ENCODE data around the gene ALG9.

ALG9 gene

DNA sequence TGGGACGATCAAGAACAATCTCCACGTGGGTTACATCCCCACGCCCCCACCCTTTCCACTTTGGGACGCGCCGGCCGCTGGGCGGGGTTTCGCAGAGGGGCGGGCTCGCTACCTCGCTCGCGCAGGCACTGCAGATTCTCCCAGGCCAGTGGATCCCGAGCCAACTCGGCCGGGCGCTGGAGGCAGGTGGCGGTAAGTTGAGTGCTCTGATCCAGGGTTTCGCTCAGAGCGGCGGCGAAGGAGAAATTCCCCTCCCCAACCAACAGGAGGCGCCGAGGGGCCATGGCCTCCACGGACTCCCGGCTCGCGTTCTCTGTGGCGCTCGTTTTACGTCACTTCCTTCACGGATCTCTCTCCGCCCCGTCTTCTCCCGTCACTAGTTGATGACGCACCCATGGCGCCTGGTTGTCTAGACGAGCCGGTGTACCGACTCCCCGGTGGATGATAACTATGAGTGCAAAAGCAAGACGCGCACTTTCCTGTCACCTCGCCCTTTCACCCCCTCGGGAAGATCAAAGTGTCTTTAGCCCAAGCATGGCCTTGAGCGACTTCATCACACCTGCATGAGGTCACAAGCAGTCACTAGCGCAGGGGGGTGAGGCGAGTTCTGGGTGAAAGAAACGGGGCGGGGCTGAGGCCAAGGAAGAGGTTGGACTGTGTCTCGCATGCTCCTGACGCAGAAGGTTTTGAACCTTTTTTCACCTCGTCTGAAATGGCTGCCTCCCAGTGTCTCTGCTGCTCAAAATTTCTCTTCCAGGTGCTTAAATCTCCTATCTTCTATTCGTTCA is 7.7 kb upstream of the ALG9 start, which contains the start of the genes CFAP68 and FDXACB1:
Gene CFAP68 (plus strand): TSS at position 693 of the 788 bp plus-strand sequence. CDS start 20 bp downstream, at position 713.
Gene FDXACB1 (minus strand): TSS at position 317 of the 788 bp plus-strand sequence. CDS start 33 bp downstream, at position 284.
- peak; percentile 96 to 98 for TF ChIP-seq CTCF (IDR thresholded peaks at IDR 0.05)
- H3K27me3 ChIP-seq: no peaks in the 10 kb centered on the region
- intact Hi-C loops (cut with DNase I; ENCODE audit: low total_unique reads): loop anchor here (5.0 kb wide), 2 partner anchors 48 to 103 kb away; no protein-coding TSS in a partner anchor
- H3K27ac ChIP-seq: peak within 1 kb of the TSS; percentile 92 to 94
- peak within 1 kb of the TSS; percentile 59 to 77 for H3K4me3 ChIP-seq
- peaks cover 0 to 14% (median 9%) of the 10 kb centered on the region in 4 donors for H3K4me1 ChIP-seq
- DNase-seq: peak; percentile 98
- peaks cover 0 to 2% (median 0%) of the 10 kb centered on the region in 3 donors for H3K36me3 ChIP-seq
- H3K9me3 ChIP-seq: no peaks in the 10 kb centered on the region

- intact Hi-C loops (cut with DNase I; ENCODE audit: low total_unique reads): loop anchor here (5.0 kb wide), 2 partner anchors 49 to 104 kb away; no protein-coding TSS in a partner anchor
- no peak for TF ChIP-seq CTCF (IDR thresholded peaks at IDR 0.05)
- no peak for DNase-seq
Observed at GRCh38 chr11:111878385-111878848, 7.0 kb upstream of the ALG9 start.

GRCh38 chr11:111871693-111872161 is 346 bp upstream of the ALG9 start:
- no peak for DNase-seq
- TF ChIP-seq CTCF (IDR thresholded peaks at IDR 0.05): no peak
- H3K27me3 ChIP-seq: no peaks in the 10 kb centered on the region
- peaks cover 0 to 20% (median 7%) of the 10 kb centered on the region in 4 donors for H3K4me1 ChIP-seq
- peaks cover 10 to 23% (median 20%) of the 10 kb centered on the region in 3 donors for H3K36me3 ChIP-seq
- H3K9me3 ChIP-seq: no peaks in the 10 kb centered on the region
- H3K4me3 ChIP-seq: peak overlapping the region; percentile 66 to 98
- H3K27ac ChIP-seq: peak overlapping the region; percentile 85 to 98
- intact Hi-C loops (cut with DNase I; ENCODE audit: low total_unique reads): loop anchor here (5.0 kb wide), 1 partner anchor 126 kb away; no protein-coding TSS in a partner anchor

More at GRCh38 chr11:111878385-111878848, 7.0 kb upstream of the ALG9 start:
- H3K4me1 ChIP-seq: peaks cover 0 to 14% (median 9%) of the 10 kb centered on the region in 4 donors
- H3K9me3 ChIP-seq: no peaks in the 10 kb centered on the region
- peak overlapping the region; percentile 92 to 94 for H3K27ac ChIP-seq
- no peaks in the 10 kb centered on the region for H3K27me3 ChIP-seq
- peak overlapping the region; percentile 59 to 77 for H3K4me3 ChIP-seq
- no peaks in the 10 kb centered on the region for H3K36me3 ChIP-seq

- intact Hi-C loops (cut with DNase I; ENCODE audit: low total_unique reads): loop anchor here (5.0 kb wide), 1 partner anchor 127 kb away; no protein-coding TSS in a partner anchor
- H3K4me1 ChIP-seq: peaks cover 0 to 20% (median 7%) of the 10 kb centered on the region in 4 donors
- DNase-seq: no peak
- H3K27ac ChIP-seq: peak overlapping the region; percentile 85 to 98
- no peaks in the 10 kb centered on the region for H3K9me3 ChIP-seq
- H3K27me3 ChIP-seq: no peaks in the 10 kb centered on the region
- H3K4me3 ChIP-seq: peak overlapping the region; percentile 66 to 98
- no peak for TF ChIP-seq CTCF (IDR thresholded peaks at IDR 0.05)
- peaks cover 20 to 35% (median 29%) of the 10 kb centered on the region in 3 donors for H3K36me3 ChIP-seq
Observed at GRCh38 chr11:111870522-111870885, 877 bp downstream of the ALG9 start.

- TF ChIP-seq CTCF (IDR thresholded peaks at IDR 0.05): no peak
- H3K27ac ChIP-seq: peak overlapping the region in 1 of 2 donors; percentile 85
- H3K9me3 ChIP-seq: no peaks in the 10 kb centered on the region
- H3K36me3 ChIP-seq: peaks cover 22 to 39% (median 30%) of the 10 kb centered on the region in 3 donors
- H3K4me1 ChIP-seq: peaks cover 0 to 20% (median 7%) of the 10 kb centered on the region in 4 donors
- H3K4me3 ChIP-seq: no peak overlapping the region
- H3K27me3 ChIP-seq: no peaks in the 10 kb centered on the region
- intact Hi-C loops (cut with DNase I; ENCODE audit: low total_unique reads): loop anchor here (5.0 kb wide), 1 partner anchor 127 kb away; no protein-coding TSS in a partner anchor
- no peak for DNase-seq
Observed at GRCh38 chr11:111870113-111870512, 1.3 kb downstream of the ALG9 start.

Data from tibial artery (tissue), 4 donors.